GM08714 (cell line): ENCODE measurements around the gene SCAPER.
A peak's percentile ranks its signal among the peaks of the same experiment; 100 is the strongest.
"Not testable (repeated sequence)": the region's sequence is repeated elsewhere in the genome, so short reads cannot be mapped to it uniquely, and the experiment has no call there.

ENCODE experiments used
- H3K4me3 ChIP-seq: fragments of 200-500 bp; sonication (Bioruptor generic); 2 replicates; pipeline ENCODE4 v1.5.1; 2014; ENCODE audit warnings: mild to moderate bottlenecking, low read length, inconsistent platforms
- ZNF274 ChIP-seq: IDR thresholded peaks from 2 replicates; pipeline ENCODE4 v1.6.1; 2012; ENCODE audit warnings: mild to moderate bottlenecking, low read depth, low read length

SCAPER gene

DNA sequence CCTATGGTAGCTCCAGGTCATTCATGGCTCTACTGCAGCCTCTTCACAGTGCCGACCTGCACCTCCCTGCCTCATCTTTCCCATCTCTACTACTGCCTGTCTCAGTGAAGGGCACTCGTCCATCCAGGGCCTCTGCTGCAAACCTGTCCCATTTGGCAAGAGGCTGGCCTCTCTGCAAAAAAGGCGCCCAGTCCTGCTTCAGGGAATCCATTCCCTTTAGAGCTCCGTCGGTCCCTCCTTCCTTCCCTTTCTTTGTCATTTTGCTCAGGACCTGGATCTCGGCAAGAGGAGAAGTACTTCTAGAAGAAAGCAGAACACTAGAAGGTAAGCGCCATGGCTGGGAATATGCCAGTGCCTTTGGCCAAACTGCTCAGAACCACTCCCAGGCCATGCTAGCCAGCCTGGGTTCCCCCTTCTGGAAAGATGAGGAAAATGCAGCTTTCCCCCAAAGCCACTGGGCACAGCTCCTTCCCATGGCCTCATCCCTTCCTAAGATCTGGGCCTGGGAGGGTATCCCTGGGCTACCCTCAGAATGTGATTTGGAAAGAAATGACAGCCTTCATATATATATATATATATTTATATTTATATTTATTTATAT lies 575.0 kb downstream of the SCAPER start:
- TF ChIP-seq ZNF274 = no peak
- H3K4me3 ChIP-seq = no peak overlapping the region

DNA sequence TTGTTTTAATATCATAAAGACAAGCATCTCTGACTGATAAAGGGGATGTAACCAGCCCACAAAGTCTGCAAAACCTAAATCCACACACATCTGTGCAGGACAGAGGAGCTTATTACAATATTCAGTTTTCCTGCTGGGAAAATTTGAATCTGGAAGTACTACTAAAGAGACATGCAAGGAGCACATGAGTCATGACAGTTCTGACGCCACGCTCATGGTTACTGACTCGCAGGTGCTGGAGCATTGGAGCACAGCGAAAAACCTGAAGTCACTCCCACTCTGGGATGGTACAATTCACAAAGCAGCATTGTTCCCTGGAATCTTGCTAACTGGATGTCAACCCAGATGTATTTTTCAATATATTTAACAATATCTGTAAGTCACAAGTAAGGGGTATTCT lies 576.2 kb downstream of the SCAPER start:
- TF ChIP-seq ZNF274 = no peak
- no peak overlapping the region for H3K4me3 ChIP-seq

DNA sequence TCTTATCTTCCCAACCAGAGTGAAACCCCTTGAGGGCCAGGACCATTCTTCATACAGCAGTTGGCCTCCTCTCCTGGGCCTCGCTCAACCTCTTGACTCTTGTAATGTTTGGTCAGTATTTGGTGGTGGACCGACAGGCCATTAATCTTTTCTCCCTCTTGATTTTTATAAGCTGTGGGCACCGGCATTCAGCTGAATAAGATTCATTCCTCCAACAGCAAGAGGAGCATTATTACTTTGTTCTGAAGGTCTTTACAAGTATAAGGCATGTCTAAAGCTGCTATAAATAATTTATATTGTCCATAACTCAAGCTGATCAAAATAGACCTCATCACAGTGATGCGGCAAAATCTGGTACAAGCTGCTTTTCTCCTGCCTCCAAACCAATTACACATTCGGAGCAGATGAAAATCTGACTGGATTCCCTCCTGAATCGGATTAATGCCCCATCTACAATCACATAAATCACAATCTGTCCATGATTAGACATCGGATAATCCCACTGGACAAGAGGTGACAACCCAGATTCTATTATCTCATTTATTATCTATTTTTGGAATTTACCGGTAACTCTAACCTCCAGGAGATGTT lies 576.9 kb downstream of the SCAPER start:
- no peak overlapping the region for H3K4me3 ChIP-seq

DNA sequence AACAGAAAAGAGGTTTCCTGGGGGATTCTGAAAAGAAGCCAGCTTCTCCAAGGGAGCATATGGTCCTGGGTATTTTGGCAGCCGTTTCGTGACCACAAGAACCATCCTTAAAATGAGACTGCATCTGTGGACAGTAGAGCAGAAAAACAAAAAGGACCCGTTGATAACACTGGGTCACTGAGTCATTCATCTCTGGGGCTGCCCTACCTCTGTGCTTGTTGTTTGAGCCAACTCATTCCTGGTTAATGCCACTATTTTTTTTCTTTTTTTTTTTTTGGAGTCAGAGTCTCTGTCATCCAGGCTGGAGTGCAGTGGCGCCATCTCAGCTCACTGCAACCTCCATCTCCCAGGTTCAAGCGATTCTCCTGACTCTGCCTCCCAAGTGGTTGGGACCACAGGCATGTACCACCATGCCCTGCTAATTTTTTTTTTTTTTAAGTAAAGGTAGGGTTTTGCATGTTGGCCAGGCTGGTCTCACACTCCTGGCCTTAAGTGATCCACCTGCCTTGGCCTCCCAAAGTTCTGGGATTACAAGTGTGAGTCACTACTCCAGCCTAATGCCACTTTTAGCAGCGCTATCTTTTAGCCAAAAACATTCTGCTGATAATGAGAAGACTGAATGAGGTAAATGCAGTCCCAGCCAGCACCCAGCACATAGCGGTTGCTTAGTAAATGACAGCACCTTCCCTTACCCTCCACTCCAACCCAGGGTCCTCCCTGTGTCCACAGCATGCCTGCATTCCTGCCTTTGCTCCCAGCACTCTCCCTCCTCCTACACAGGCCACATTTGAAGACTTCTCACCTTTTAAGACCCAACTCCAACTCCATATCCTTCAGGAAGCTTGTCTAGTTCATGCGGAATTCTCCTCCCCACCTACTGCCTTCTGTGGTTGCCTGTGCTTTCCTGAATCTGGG lies 577.7 kb downstream of the SCAPER start:
- no peak overlapping the region for H3K4me3 ChIP-seq
- TF ChIP-seq ZNF274 = no peak

More for the DNA sequence above, 576.9 kb downstream of the SCAPER start:
- TF ChIP-seq ZNF274 = no peak

DNA sequence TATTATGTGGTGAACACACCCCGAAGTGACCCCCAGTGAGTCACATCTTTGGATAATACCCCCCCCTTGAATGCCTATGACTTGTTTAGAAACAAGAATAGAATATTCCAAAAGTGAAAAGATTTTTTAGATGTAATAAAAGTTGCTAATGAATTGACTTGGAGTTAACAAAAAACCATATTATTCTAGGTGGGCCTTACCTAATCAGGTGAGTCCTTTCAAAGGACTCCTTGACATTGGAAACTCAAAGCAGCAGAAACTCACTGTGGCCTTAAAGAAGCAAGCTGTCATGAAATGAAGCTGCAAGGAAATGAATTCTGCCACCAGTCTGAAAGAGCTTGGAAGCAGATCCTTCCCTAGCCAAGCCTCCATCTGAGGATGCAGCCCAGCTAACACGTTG lies 579.4 kb downstream of the SCAPER start:
- no peak overlapping the region for H3K4me3 ChIP-seq
- TF ChIP-seq ZNF274 = no peak

DNA sequence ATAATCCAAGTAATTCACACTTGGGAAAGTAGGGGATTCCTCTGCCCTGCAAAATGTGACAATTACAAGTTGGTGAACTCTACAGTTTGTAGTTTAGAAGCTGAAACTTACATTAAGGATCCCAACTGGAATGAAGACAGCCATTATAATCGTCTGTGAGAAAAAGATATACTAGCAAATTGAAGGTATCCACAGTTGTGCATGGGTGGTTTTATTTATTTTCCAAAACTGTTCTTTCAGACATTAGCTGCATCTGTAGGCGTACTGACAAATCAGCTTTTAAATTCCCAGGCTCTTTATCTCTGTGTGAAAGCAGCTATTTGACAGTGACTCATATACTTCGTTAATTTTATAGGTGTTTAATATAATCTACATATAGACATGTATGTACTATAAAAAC lies 581.1 kb downstream of the SCAPER start:
- no peak for TF ChIP-seq ZNF274
- H3K4me3 ChIP-seq = no peak overlapping the region

DNA sequence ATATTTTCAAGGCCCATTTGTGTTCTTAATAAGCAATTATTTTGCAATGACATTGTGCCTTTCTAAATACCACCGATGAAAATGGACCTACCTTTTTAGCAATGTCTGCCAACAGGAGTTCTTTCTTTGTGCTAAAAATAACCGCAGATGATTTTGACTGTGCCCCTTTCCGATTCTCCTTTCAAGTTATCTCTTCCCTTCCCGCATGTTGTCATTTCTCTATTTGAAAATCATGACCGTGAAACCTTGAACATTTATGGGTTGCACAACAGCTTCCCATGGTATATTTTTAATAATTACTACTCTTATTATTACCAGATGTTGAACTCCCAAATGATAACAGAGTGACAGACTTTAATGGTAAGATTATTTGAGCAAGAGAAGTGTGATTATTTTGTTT lies 583.5 kb downstream of the SCAPER start:
- no peak for TF ChIP-seq ZNF274

DNA sequence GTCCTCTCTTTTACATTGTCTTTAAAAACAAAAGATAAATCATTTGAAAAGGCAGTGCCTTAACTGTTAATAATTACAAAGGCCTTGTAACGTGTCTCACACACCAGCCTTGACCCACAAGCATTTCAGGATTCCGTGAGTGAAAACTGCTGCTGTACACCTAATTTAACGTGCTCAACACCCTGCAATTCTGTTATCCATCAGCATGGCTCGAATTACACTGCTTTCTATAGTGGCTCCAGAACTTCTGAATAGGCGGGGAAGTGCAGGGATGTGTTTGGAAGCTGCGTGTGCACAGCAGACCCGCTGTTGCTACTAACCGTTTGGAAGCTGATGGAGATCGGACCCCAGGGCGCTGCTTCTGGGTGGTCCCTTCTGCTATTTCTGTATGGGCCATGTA lies 584.0 kb downstream of the SCAPER start:
- H3K4me3 ChIP-seq = no peak overlapping the region
- TF ChIP-seq ZNF274 = no peak

More for the DNA sequence above, 583.5 kb downstream of the SCAPER start:
- no peak overlapping the region for H3K4me3 ChIP-seq

DNA sequence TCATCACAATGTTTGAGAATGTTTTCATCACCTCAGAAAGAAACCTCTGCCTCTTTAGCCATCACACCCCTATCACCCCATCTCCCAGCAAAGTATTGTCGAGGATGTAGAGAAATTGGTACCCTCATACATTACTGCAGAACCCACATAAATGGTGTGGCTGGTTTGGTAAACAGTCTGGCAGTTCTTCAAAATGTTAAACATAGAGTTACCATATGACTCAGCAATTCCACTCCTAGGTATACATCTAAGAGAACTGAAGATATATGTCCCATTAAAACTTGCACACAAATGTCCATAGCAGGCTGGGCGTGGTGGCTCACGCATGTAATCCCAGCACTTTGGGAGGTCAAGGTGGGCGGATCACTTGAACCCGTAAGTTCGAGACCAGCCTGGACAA lies 585.1 kb downstream of the SCAPER start:
- no peak for TF ChIP-seq ZNF274
- H3K4me3 ChIP-seq = no peak overlapping the region

DNA sequence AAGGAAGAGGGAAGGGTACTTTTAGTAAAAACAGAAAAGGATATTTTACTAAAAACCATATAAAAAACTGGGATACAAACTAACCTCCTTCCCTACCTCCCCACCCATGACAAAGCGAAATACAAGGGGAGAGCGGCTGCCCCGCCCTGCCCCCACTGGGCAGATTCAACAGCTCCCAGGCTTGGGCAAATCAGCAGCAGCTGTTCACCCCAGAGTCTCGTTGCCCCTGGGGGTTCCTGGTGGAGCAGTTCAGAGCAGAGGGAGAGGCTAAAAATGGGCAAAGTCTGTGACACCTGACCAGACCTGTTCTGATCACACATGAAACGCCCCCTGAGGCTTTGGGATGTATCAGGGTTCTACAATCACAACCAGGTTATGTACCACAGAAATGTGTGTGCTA lies 591.4 kb downstream of the SCAPER start:
- no peak overlapping the region for H3K4me3 ChIP-seq
- no peak for TF ChIP-seq ZNF274

DNA sequence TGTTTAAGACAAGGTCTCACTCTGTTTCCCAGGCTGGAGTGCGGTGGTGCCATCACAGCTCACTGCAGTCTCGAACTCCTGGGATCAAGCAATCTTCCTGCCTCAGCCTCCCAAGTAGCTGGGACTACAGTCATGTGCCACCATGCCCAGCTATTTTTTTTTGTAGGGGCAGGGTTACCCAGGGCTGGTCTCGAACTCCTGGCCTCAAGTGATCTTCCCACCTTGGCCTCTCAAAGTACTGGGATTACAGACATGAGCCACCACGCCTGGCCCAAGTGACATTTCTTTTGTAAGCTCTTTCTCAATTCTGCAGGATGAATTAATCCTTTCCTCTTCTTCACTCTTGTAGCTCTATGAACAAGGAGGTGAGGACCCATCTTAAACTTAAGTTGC lies 592.0 kb downstream of the SCAPER start:
- H3K4me3 ChIP-seq = not testable (repeated sequence)

DNA sequence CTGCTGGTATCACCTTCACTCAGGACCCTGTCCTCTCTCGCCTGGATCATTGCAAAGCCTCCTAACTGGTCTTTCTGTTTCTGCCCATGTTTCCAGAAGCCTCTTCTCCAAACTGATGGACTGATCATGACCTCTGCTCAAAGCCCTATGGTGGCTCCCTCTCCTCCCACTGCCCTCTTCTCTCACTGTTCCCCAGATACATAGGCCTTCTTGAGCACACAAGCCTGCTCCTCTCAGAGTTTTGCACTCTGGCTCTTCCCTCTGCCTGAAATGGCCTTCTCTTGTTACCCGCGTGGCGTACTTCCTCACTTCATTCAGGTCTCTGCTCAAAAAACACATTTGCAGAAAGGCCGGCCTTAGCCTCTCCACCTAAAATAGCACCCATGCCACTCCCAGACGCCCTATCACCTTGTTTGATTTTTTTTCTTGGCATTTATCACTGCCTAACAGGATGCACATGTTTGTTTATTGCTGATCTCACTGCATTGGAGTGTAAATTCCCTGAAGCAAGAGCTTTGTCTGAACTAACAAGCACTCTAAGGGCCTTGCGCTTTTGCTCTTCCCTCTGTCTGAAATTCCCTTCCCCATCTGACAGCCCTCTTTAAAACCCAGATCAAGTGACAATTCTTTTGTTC lies 592.5 kb downstream of the SCAPER start:
- TF ChIP-seq ZNF274 = no peak
- no peak overlapping the region for H3K4me3 ChIP-seq

DNA sequence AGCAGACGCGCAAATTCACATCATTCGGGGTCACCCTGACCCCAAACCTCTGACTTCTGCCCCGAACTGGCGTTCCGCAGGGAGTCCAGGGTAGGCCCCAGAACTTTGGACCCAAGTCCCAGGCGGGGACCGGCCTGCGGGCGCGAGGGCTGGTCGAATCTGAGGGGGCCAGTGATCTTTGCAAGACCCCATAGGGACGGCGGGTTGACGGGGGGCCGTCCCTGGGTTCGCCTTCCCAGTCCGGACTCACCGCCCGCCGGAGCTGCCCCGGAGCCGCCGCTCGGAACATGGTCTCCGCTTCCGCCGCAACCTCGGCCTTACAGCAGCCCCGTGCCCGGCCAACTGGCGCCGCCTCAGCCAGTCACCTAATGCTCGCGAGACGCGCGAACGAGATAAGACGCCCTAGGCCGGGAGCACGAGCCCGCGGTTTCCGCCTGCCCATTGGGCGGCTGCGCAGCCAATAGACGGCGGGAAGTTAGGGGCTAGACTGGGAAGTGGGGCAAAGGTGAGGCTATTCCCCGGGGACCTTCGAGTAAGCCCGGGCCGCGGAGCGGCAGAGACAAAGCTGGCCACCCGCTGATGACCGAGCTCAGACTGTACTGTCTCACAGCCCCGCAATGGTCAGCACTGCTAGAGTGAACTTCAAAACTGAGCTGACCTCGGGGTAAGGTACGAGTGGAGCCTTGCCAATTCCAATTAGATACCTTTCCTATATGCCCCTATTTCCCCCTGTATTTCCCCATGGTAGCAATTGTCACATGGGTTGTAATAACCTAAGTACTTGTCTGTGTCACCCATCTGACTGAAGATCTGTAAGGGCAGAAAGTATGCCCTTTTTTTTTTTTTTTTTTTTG lies 593.8 kb downstream of the SCAPER start, which contains the start of gene ETFA:
TSS of gene ETFA (minus strand) at position 370 of the 854 bp plus-strand sequence. CDS start at position 289, 81 bp downstream.
- peak within 1 kb of the TSS; percentile 79 for H3K4me3 ChIP-seq
- TF ChIP-seq ZNF274 = no peak
